ENCODE data around the gene TCF12.

DNA sequence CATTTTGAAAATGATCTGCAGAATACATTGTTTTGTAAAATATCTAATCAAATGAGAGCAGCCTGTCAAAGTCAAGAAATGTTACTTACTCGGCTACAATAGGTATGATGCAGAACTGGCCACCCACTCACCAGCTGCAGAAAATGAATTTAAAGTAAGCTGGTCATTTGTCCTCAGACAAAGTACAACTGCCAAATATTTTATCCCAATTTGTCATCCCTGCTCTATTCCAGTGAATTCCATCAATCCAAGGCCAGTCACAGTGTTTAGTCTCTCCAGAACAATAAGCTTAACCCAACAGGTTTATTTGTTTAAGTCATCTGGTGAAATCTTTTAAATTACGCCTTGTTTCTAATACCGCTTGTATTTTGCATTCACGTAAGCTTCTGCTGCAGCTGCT is 46.6 kb upstream of the TCF12 start:
- TF ChIP-seq, protein P1, sequence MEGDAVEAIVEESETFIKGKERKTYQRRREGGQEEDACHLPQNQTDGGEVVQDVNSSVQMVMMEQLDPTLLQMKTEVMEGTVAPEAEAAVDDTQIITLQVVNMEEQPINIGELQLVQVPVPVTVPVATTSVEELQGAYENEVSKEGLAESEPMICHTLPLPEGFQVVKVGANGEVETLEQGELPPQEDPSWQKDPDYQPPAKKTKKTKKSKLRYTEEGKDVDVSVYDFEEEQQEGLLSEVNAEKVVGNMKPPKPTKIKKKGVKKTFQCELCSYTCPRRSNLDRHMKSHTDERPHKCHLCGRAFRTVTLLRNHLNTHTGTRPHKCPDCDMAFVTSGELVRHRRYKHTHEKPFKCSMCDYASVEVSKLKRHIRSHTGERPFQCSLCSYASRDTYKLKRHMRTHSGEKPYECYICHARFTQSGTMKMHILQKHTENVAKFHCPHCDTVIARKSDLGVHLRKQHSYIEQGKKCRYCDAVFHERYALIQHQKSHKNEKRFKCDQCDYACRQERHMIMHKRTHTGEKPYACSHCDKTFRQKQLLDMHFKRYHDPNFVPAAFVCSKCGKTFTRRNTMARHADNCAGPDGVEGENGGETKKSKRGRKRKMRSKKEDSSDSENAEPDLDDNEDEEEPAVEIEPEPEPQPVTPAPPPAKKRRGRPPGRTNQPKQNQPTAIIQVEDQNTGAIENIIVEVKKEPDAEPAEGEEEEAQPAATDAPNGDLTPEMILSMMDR (IDR thresholded peaks at IDR 0.05), result no peak
- no peak for TF ChIP-seq POLR2A (IDR thresholded peaks at IDR 0.05)
